Myocyte (in vitro differentiated cells): ENCODE results near the gene MAP1LC3A. TPM values are rescaled to one million over a fixed set of nuclear protein-coding genes. Genes with fewer than 3 reads are reported as not detected.

Source experiments
- total RNA-seq: library from RNA; depleted of rRNA; stranded (reverse); fragments of >200 nt; gene quantifications from 2 replicates; pipeline ENCODE4 v1.2.3, GENCODE V29; 2014

Gene MAP1LC3A
- total RNA-seq, 1 donor from 2014 or later: 104 TPM

Other genes starting within 250 kb of the MAP1LC3A start
- gene ITCH, start 195.4 kb upstream of the MAP1LC3A start, total RNA-seq: 51.5 and 63.7 TPM in 2 replicates
- gene DYNLRB1, start 42.3 kb upstream of the MAP1LC3A start, total RNA-seq: 225 and 238 TPM in 2 replicates
- gene PIGU, start 118.4 kb downstream of the MAP1LC3A start, total RNA-seq: 24.4 and 27.0 TPM in 2 replicates
- 30.6 and 51.7 TPM in 2 replicates for gene TP53INP2, start 145.6 kb downstream of the MAP1LC3A start, total RNA-seq